HG03342 (cell line): ENCODE results near the gene NR5A1.

Source experiments
- ATAC-seq: cut with Tn5 transposase; IDR thresholded peaks from one replicate; pipeline ENCODE4 v1.9.1; 2021; ENCODE audit warnings: mild to moderate bottlenecking, moderate library complexity; ENCODE audit not compliant: unreplicated experiment

Gene NR5A1

DNA sequence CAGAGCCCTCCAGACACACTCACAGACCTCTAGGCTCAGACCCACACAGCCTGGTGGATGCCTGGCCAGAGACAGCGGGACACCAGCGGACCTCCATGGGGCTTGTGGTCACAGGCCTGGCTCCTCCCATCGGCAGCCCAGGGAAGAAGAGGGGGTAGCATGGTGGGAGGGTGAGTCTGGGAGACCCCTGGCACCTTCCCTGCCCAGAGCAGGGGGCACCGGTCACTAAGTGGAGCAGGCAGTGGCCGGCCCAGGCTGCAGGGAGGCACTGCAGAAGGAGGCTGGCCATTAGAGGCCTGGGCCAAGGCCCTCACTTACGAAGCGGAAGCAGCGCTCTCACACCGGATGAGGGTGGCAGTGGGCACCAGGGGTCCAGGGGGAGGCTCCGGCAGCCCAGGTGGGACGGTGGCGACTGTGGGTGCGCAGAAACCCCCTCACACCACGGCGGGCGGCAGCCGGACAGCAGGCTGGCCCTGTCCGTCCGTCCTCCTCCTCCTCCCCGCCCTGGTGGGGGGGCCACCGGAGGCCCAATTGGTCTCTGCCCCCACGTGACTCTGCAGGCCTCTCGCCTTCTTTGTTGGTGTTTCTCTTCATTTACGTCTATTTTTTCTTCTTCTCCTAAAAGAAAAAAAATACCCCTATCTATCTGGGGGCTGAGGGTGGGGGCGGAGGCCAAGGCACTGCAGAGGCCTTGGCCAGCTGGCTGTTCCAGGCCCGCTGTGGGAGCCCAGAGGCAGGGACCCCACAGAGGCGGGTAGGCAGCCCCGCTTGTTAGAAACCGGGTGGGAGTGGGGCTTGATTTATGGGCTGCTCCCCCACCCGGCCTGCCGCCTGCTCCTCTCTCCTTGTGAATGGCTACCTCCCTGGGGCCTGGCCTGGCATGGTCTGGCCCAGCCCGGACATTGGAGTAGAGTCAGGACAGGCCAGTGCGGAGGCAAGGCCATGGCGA, at the start of gene NR5A1:
TSS of gene NR5A1 (minus strand) at position 469 of the 949 bp plus-strand sequence. CDS start 4,004 bp downstream, outside the sequence.
- ATAC-seq: no peak

DNA sequence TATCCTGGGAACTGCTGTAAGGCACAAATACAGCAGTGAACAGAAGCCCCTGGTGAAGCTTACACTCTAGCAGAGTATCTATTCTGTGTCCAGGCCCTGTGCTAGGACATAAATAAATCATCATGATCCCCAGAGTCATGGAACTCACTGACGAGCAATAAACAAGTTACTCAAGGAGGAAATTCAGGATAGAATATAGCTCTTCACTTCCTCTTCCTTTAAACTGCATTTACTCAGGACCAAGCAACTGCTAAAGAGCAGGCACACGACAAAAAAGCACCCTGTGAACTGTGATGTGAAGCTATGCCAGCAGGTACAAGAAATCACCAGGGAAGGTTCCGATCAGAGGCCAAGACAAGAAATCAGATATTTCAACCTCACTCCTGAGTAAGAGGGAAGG, 47.8 kb upstream of the NR5A1 start:
- ATAC-seq: no peak

DNA sequence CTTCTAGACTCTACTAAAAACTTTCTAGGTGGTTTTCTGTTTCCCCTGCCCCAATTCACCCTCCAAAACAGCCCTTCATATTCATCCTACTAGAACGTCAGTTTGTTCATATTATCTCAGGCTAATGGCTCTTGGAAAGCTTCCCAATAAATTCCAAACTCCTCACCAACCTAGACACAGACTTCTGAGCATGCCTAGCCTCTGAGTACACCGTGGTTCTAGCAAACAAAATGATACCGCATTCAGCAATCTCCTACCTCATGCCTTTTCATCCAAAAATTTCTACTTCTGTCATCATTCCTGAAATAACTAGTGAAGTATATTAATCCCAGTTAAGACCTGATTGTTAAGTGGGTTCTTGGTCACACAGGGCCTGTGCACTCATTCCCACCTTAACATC, 46.5 kb upstream of the NR5A1 start:
- no peak for ATAC-seq

DNA sequence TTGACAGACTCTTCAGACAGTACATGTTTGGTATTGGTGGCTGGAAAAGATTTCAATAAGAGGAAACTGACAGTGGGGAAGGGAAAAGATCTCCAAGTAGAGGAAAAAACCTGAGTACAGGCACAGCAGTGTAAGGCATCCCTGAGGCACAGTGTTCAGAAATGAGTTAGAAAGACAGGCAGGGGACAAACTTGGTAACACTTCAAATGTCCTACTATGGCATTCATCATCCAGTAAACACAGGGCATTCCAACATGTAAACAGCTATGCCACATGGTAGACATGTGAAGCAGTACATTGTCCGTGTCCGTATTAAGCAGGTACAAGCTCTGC, 45.0 kb upstream of the NR5A1 start:
- no peak for ATAC-seq

DNA sequence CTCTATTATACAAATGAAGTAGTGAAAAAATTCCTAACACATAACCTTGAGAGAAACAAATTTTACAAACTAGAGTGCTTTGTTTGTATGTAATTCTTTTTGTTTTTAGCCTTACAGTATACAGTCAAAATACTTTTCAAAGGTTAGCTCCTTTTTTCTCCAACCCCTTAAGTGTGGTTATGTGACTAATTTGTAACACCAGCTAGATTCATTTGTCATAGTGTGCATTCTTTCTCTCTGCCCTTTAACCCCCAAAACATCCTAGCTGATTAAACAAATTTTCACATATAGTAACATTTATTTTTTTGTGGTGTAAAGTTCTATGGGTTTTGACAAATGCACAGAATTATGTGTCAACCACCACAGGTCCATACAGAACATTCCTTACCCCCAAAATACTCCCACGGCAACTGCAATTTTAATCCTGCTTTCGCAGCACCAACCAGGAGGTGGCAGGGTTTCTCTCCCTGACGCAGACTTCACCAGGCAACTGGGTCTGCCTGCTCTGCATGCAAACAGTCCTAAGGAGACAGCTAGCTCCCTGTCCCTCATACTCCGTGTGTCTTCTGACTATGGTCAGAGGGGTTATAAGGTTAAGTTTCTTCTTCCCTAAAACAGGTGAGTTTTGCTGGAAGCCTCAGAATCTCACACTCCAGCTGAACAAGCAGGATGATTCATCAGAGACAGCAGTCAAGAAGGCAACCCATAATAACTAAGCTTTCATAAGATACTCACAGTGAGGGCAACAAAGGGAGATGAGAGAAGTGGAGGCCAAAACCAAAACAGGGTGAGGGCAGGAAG, 44.5 kb upstream of the NR5A1 start:
- ATAC-seq: peak; percentile 47

DNA sequence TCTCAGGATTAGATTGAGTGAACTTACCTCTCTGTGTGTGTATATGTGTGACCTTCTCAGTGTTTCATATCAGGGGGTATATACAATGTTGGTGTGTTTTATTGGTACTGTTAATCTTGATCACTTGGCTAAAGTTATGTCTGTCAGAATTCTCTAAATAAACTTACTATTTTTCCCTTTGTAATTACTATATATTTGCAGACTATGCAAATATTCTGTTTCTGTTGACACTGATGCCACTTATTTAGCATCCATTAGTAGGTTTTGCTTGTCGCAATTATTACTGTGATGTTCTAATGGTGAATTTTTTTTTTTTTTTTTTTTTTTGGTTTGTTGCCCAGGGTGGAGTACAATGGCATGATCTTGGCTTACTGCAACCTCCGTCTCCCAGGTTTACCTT, 42.9 kb upstream of the NR5A1 start:
- no peak for ATAC-seq

DNA sequence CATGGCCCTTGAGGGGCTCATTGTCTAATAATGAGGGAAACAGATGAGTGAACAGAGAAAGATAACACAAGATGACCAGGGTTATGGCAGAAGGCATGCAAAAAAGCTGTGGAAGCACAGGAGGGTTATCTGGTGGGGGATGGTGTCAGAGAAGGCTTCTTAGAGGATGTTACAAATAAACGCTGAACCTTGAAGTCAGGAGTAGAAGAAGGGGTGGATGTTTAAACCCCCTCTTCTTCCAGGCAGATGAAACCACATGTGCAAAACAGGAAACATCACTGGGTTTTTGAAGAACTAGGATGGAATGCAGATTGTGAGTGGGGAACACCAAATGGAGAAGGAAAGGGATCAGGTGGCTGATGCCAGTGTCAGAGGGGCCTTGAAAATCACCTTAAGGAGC, 41.8 kb upstream of the NR5A1 start:
- ATAC-seq: no peak

DNA sequence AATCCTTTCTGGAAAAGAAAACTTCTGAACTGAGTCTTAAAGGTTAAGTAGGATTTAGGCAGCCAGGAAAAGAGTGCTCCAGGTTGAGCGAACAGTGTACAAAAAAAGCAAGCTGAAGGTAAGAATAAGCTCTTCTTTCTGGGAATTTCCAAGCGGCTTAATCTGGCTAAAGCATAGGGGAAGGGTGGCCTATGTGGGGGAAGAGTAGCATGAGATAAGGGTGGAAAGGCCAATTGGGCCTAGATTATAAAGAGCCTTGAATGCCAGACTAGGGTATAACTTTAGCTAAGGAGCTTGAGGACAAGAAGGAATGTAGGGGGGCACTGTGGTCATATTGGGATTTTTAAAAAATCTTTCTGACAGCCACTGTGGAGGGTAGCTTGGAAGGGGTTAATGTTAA, 37.3 kb upstream of the NR5A1 start:
- ATAC-seq: no peak

DNA sequence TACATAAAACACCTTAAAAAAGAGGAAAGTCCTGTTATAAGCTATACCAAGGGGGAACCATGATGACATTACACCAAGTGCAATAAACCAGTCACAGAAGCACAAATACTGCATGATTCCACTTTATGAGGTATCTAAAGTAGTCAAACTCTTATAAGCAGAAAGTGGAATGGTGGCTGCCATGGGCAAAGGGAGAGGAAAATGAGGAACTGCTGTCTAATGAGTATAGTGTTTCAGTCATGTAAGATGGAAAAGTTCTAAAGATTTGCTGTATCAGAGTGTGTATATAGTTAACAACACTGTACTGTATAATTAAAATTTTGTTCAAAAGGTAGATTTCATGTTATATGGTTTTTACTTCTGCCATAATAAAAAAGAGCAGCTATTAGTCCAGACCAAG, 34.6 kb upstream of the NR5A1 start:
- ATAC-seq: no peak

DNA sequence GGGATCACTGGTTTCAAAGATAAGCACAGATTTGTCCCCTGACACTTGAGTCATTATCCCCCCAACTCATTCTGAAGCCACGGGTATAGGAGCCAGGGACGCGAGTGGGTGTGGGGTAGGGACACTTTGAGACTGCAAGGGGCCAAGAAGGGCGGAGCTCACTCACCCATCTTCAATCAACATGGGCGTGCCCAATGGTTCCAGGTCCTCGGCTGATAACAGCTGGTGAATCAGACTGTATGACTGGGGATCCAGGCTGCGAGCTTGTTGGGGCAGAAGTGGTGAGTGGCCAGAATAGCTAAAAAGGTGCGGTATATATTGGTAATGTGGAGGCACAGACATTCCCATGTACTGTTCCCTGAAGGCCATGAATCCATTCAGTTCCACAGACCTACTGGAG, 30.7 kb upstream of the NR5A1 start:
- ATAC-seq: no peak

DNA sequence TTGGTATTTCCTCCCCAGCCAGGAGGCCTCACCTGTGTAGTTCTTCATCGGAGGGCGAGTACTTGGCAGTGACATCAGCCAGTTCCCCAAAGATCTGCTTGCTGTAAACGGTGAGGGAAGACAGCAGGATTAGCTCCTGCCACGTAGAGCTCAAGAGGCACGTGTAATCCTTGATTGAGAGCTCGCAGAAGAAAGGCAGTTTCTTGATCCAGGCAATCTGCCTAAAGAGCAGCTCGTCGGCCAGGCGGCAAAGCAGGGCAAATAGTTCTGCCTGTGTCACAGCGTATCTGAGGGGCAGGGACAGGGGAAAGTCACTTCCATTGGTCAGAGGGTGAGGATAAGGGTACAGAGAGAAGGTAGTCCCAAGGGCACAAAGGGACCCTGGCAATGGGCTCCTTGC, 28.6 kb upstream of the NR5A1 start:
- no peak for ATAC-seq

DNA sequence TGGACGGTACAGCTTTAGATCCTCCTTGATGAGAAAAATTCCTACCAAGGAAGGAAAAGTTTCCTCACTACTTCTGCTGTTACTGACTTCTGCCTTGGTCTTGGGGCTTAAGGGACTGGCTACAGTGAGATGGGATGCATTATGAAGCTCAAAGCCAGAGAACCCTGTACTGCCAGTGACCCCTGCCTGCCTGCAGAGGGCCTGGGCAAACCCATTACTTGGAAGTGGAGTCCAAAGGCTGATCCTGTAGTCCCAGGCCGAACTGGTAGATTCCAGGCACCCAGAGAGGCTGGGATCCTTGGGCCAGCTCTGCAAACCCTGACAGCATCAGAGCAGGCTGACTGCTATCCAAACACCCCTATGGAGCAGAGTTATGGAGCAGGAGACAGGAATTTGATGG, 25.7 kb upstream of the NR5A1 start:
- ATAC-seq: no peak

DNA sequence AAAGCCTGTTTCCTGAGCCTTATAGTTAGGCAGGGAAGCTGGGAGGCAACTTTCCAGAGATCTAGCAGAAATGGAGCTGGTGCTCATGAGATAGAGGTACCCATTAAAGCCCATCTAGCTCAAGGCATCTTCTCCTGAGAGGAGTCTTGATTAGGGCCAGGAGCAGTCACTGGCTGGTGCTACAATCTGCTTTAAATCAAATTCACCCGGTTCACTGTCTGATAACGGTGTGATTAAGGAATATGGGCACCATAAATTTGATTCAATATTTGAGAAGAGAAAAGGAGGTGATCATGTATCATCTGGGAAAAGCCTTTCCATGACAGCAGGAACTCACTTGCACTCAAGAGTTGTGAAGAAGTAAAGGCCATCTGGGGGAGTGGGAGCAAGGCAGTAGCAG, 23.9 kb upstream of the NR5A1 start:
- no peak for ATAC-seq

DNA sequence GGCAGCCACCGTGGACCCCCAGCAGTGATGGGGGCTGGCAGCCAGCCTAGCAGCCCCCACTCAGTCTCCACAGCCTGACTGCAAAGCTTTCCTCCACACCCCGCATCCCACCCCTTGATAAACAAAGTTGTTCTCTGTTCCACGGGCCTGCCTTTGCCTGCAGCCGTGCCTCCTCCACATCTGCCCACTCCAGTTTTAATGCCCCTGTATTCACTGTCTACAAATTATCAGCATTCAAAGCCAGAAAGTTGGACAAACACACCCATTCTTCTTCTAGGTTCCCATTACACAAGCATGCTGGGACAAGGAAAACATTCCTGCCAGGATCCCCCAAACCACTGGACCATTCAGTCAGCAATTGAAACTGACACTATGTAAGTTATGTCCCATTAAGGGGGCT, 23.0 kb upstream of the NR5A1 start:
- no peak for ATAC-seq

DNA sequence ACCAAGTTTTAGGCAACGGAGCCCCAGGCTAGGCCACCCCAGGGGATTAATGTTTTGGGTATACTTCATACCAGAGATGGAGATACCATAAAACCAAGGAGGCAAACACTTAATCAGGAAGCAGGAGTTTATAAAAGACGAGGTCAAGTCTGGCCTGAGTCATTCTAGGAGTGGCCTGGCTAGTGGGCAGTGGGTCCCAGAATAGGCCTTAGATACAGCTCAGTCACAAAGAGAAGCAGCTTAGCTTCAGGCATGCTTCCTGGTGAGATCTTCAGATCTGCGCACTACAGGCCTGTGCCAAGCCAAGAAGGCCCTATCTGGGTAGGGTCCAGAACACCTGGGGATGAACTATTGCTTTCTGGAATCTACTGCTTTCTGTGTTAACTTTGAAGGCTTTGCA, 20.6 kb upstream of the NR5A1 start:
- no peak for ATAC-seq

DNA sequence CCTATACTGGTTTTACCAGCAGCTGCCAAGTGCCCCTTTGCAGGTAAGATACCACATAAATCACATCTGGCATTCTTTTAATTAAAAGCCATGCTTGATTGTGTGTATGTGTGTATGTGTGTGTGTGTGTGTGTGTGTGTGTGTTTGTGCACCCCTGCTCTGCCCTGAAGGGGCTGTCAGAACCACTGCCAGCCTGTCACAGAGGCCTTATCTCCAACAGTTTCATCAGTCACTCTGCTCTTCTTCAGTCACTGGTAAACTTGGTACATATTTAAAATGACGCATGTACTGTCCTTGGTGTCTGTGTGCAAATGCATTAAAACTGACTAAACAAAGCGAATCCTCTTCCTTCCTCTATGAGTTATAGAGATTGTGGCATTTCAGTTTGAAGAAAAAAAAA, 19.0 kb upstream of the NR5A1 start:
- ATAC-seq: no peak

DNA sequence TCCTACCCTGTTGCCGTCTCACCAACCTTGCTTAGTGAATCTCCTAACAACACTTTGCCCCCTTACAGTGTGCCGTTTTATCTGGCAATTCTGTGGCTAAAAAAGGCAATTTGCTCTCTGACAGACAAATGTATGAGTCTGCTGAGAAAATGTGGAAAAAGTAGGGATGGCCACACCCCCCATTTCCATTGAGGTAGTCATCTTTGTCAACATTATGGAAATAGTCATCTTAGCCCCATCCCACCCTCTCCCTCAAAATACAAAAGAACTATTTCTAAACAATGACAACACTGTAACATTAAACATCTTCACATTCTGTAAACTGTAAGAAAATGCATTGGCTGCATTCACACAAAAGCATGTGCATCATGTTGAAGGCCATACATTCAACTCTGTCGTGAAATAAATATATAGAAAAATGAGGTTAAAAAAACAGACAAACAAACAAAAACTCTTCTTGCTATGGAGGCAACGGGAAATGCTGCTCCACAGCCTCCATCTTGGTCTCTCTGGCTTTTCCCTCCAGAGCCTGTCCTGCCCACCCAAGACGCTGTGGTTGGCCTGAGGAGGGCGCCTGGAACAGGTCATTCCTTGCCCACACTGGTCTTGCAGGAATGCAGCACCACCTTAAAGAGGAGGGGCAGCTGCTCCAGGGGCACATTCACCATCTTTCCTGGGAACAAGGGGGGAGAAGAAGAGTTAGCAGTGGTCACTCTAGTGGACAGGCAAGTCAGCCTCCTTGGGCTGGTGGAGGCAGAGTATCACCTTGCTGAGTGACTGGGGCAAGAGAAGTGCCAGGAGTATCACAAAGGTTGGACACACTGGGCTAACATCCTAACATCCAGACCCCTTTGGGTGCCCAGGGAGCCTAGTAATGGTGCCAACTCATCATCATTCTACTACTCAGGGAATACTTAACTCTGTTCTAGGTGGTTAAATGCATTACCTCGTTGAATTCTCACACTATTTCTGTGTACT, 15.2 kb upstream of the NR5A1 start:
- no peak for ATAC-seq

DNA sequence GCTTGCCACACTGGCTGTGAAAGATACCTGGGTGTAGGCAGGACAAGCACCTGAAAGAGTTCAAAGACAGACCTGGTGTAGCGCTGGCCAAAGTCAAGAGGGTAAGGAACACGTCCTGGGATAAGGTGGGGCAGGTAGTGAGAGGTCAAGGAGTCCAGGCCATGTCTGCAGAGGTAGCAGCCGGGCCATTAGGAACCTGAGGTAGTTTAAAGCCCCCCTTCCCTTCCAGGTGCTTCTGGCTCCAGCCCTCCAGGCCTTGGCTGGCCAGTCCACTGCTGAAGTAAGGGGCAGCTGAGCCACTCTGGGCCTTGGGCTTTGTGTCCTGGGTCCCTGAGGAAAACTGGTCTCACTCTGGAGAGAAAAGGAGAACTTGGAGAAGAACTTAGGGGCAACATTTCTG, 13.9 kb upstream of the NR5A1 start:
- ATAC-seq: no peak

DNA sequence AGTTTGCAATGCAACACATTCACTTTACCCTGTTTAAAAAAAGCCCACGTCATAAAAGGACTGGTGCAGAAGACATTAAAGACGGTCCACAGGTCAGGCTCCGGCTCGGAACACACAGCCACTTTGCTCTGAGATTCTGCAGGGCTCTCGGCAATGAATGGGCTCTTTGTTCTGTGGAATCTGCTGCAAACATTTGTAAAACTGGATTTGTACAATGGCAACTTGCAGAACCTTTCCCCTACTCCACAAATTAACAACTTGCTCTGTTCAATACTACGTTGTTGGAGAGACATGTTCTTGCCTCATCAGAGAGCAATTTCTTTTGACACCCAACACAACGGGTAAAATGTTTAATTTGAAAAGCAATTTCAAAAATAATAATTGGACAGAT, 13.0 kb upstream of the NR5A1 start:
- no peak for ATAC-seq

DNA sequence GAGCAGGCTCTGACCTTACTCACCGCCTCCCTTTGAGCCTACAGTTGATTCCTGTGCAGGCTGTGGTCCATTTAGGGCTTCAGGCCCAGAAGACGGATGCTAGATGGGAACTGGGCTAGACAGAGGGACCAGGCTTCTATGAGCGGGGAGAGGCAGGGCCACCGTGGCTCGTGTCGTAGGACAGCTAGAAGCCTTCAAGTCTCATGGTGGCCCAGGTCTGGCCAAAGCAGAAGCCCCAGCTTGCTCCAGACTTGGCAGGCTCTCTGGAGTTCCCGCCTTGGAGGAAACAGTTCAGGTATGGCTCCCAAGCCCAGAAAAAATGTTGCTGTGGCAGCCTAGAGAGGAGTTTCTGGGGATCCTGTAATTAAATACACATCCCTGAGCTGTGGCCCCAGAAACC, 10.9 kb upstream of the NR5A1 start:
- no peak for ATAC-seq

DNA sequence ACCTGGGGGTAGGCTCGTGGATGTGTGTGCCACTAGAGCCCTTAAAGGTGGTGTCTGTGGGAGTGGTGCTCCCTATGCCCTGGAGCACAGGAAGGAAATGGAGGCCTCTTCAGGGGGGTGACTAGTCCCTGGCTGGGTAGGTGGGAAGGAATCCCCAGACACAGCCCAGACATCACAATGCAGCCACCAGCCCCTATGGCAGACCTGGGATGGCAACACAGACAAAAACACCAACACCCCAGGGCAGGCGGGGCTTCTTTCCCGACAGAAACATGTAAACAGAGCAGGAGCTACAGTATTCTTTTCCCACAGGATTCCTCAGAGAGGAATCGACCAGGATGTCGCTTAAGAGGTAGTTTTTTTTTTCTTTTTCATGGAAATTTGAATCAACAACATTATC, 10.4 kb upstream of the NR5A1 start:
- no peak for ATAC-seq
